Pancreas (tissue), 10 donors: ENCODE results near the gene TENM3. TPM values are rescaled to one million over a fixed set of nuclear protein-coding genes. Genes with fewer than 3 reads are reported as not detected.

ENCODE experiments used
- ATAC-seq, 4 donors: fragments of 200-7000 bp; cut with Tn5 transposase; one replicate each; pipeline versions ENCODE4 v1.8.0 to v1.9.1; 2020; ENCODE audit warnings: mild to moderate bottlenecking in 4 of 4, moderate library complexity in 4 of 4
- DNase-seq, 6 donors: peaks; one replicate each; pipeline ENCODE4 v3.0.0-alpha.2; 2020
- FAIRE-seq: peaks from 2 replicates; lab custom pipeline; 2012; peaks lifted over from hg19 to GRCh38; lab: Jason Lieb, UNC
- H3K27ac ChIP-seq, 4 donors: fragments of 200-600 bp; sonication (generic); 1 replicate in 3 of 4; 2 replicates in 1 of 4; pipeline versions ENCODE4 v1.5.0 to v1.8.0; 2020
- H3K27me3 ChIP-seq, 4 donors: fragments of 200-600 bp; one replicate each; pipeline ENCODE4 v1.8.0; 2021
- H3K36me3 ChIP-seq, 3 donors: fragments of 200-600 bp; sonication (generic) in 1 of 3; one replicate each; pipeline versions ENCODE4 v1.5.0 to v1.8.0; 2020 to 2021
- H3K4me1 ChIP-seq, 3 donors: fragments of 200-600 bp; one replicate each; pipeline ENCODE4 v1.8.0; 2021
- H3K4me3 ChIP-seq, 4 donors: fragments of 200-600 bp; sonication (generic) in 2 of 4; one replicate each; pipeline versions ENCODE4 v1.5.0 to v1.8.0; 2020 to 2021
- H3K9me3 ChIP-seq, 4 donors: fragments of 200-600 bp; one replicate each; pipeline ENCODE4 v1.8.0; 2021
- CTCF ChIP-seq, 4 donors: fragments of 200-600 bp; sonication (generic) in 3 of 4; IDR thresholded peaks; one replicate each; pipeline versions ENCODE4 v1.5.0 to v1.8.0; 2021; ENCODE audit warnings: antibody characterized with exemption in 4 of 4
- WGBS, 2 donors: extraction: QIAGEN DNeasy Blood & Tissue Kit; methylation state at CpG; one replicate each; pipeline ENCODE4 v1.1.7; 2013; 5-methylcytosine and 5-hydroxymethylcytosine counted together
- intact Hi-C, 3 donors: fragments of 100-400 bp; cut with DNase I; formaldehyde crosslinking; loops; one replicate each; pipeline versions ENCODE4 v1.11.1 to v1.14.2; 2022
- polyA plus RNA-seq, 2 donors: library from polyadenylated mRNA; stranded (reverse); fragments of 200-250 nt; gene quantifications; one replicate each; pipeline ENCODE4 v1.2.3, GENCODE V29; 2013
- total RNA-seq, 6 donors: library from RNA; stranded (reverse); fragmentation: NEBNext Ultra II Directional in 4 of 6; extraction: Animal tissue kit (Norgen Biotek cat#: 25700) in 4 of 6; gene quantifications; one replicate each; pipeline versions ENCODE4 v1.2.1 to v1.2.4, GENCODE V29; 2021 to 2023
- donor health status: healthy with polysubstance abuse.
- donor health status: DM: no; HTN: no; CAD: no; lungs with moderate emphysema.
- donor health status: DM: no; HTN: no; CAD: no.
- donor health status: control.
- donor health status: control.
- donor health status: Bipolar disorder and iron deficiency.
- donor health status: DM: yes; HTN: yes; CAD: no.
- donor health status: DM: no; HTN: no; CAD: no.
- donor health status: DM: no; HTN: no; CAD: no.
- donor health status: DM: yes; HTN: yes; CAD: no.

The TENM3 gene
- total and polyA plus RNA-seq, 8 donors: 0.99 to 6.1 (median 4.4) TPM

GRCh38 chr4:182741054-182741453 is 497.9 kb downstream of the TENM3 start:
- Histone ChIP-seq H3K9me3 (no peaks in the 10 kb centered on the region), H3K27me3 (no peaks in the 10 kb centered on the region), H3K27ac (no peak overlapping the region), H3K4me1 (no peaks in the 10 kb centered on the region), H3K36me3 (no peaks in the 10 kb centered on the region), H3K4me3 (no peak overlapping the region)
- ATAC-seq: no peak
- FAIRE-seq: no peak
- intact Hi-C loops: no loop called here
- WGBS, 2 donors: 94 to 96% methylated on average over 6 of the region's 6 CpGs
- DNase-seq: no peak
- no peak for TF ChIP-seq CTCF (IDR thresholded peaks at IDR 0.05)

- Histone ChIP-seq H3K27ac (no peak overlapping the region), H3K9me3 (no peaks in the 10 kb centered on the region), H3K4me1 (no peaks in the 10 kb centered on the region), H3K4me3 (no peak overlapping the region), H3K36me3 (no peaks in the 10 kb centered on the region), H3K27me3 (no peaks in the 10 kb centered on the region)
- FAIRE-seq: no peak
- no peak for TF ChIP-seq CTCF (IDR thresholded peaks at IDR 0.05)
- no peak for DNase-seq
- intact Hi-C loops: no loop called here
- ATAC-seq: no peak
- 86 to 90% methylated on average over 5 of the region's 5 CpGs for WGBS, 2 donors
Measured at GRCh38 chr4:182741914-182742313, 498.7 kb downstream of the TENM3 start.

GRCh38 chr4:182743815-182744214 is 500.6 kb downstream of the TENM3 start:
- Histone ChIP-seq H3K36me3 (no peaks in the 10 kb centered on the region), H3K4me3 (no peak overlapping the region), H3K9me3 (no peaks in the 10 kb centered on the region), H3K27me3 (no peaks in the 10 kb centered on the region), H3K27ac (no peak overlapping the region), H3K4me1 (no peaks in the 10 kb centered on the region)
- DNase-seq (no peak), FAIRE-seq (no peak), ATAC-seq (no peak)
- intact Hi-C loops: no loop called here
- TF ChIP-seq CTCF (IDR thresholded peaks at IDR 0.05): no peak

- Histone ChIP-seq H3K9me3 (no peaks in the 10 kb centered on the region), H3K27me3 (no peaks in the 10 kb centered on the region), H3K36me3 (no peaks in the 10 kb centered on the region), H3K4me3 (no peak overlapping the region), H3K4me1 (no peaks in the 10 kb centered on the region), H3K27ac (no peak overlapping the region)
- TF ChIP-seq CTCF (IDR thresholded peaks at IDR 0.05): no peak
- intact Hi-C loops: no loop called here
- FAIRE-seq (no peak), ATAC-seq (no peak), DNase-seq (no peak)
- WGBS, 2 donors: 56 to 68% methylated on average over 4 of the region's 4 CpGs
Measured at GRCh38 chr4:182745237-182745636, 502.0 kb downstream of the TENM3 start.

GRCh38 chr4:182746876-182747275 is 503.7 kb downstream of the TENM3 start:
- intact Hi-C loops: no loop called here
- FAIRE-seq: no peak
- no peak for ATAC-seq

More at GRCh38 chr4:182746876-182747275, 503.7 kb downstream of the TENM3 start:
- Histone ChIP-seq H3K9me3 (no peaks in the 10 kb centered on the region), H3K36me3 (no peaks in the 10 kb centered on the region), H3K27ac (no peak overlapping the region), H3K4me3 (no peak overlapping the region), H3K4me1 (no peaks in the 10 kb centered on the region), H3K27me3 (no peaks in the 10 kb centered on the region)
- DNase-seq: no peak
- 94 to 95% methylated on average over 4 of the region's 4 CpGs for WGBS, 2 donors
- no peak for TF ChIP-seq CTCF (IDR thresholded peaks at IDR 0.05)
